Measurements from ENCODE around the gene DDR2. TPM values are rescaled to one million over a fixed set of nuclear protein-coding genes. Genes with fewer than 3 reads are reported as not detected.

The DDR2 gene
- total and polyA plus RNA-seq, 2 donors from 2014 or later, result 3.9 to 19.8 TPM

DNA sequence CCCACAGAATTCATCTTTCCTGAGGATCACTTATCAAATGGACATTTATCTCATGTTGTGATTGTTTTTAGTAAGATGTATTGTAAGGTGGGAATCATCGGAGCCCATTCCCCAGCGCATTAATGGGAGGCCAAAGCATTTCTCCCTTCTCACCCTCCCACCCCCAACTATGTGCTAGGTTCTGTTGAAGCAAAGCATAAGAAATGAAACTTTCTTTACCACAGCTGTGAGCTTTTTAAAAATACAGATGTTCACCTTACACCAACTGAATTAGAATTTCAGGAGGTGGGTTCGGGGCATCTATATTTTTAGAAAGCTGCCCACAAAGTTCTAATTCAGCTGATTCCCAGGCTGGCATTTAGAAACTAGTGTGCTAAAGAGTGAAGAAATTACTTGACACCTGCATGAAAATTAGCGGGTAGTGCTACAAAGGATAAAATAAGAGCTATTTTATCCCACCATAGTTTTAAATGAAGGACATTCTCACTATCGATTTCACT, 44.5 kb upstream of the DDR2 start:
- DNase-seq, result no peak
- Histone ChIP-seq H3K4me3 (ENCODE audit: low read length in 3 of 3) (no peak overlapping the region), H3K4me1 (ENCODE audit: control insufficient read depth in 2 of 3, insufficient read depth in 2 of 3, low read depth in 1 of 3, low read length in 3 of 3) (no peaks in the 10 kb centered on the region), H3K9ac (ENCODE audit: low read length in 3 of 3) (no peak overlapping the region), H3K9me3 (ENCODE audit: control insufficient read depth in 2 of 3, insufficient read depth in 1 of 3, low read length in 3 of 3) (no peaks in the 10 kb centered on the region), H3K27ac (ENCODE audit: low read depth in 2 of 2, low read length in 2 of 2) (no peak overlapping the region), H3K36me3 (ENCODE audit: control insufficient read depth in 2 of 3, insufficient read depth in 3 of 3, low read length in 3 of 3) (peaks cover 0 to 10% (median 8%) of the 10 kb centered on the region in 3 donors), H3K27me3 (ENCODE audit: control insufficient read depth, insufficient read depth, low read length) (no peaks in the 10 kb centered on the region)
- TF ChIP-seq, protein P1, sequence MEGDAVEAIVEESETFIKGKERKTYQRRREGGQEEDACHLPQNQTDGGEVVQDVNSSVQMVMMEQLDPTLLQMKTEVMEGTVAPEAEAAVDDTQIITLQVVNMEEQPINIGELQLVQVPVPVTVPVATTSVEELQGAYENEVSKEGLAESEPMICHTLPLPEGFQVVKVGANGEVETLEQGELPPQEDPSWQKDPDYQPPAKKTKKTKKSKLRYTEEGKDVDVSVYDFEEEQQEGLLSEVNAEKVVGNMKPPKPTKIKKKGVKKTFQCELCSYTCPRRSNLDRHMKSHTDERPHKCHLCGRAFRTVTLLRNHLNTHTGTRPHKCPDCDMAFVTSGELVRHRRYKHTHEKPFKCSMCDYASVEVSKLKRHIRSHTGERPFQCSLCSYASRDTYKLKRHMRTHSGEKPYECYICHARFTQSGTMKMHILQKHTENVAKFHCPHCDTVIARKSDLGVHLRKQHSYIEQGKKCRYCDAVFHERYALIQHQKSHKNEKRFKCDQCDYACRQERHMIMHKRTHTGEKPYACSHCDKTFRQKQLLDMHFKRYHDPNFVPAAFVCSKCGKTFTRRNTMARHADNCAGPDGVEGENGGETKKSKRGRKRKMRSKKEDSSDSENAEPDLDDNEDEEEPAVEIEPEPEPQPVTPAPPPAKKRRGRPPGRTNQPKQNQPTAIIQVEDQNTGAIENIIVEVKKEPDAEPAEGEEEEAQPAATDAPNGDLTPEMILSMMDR (IDR thresholded peaks at IDR 0.05; ENCODE audit: borderline replicate concordance, extremely low read depth, insufficient read depth), result no peak
- intact Hi-C loops (cut with DNase I), result no loop called here
- no peak for FAIRE-seq

DNA sequence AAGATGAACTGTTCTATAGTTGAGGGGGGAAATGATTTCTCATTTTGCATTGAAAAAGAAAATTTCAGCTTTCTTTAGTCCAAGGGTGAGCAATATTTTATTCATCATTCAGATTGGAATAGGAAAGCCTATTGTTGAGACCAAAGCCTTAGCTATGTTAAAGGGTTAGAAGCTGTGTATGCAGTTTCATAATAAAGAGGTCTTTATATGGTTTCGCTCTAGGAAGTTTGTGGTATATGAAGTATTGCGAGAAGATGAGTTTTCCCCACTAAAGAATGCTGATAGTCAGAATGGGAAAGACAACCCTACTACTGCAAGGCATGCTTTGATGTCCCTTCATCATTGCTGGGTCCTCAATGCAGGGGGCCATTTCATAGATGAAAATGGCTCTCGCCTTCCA, 42.2 kb upstream of the DDR2 start:
- Histone ChIP-seq H3K27ac (ENCODE audit: low read depth in 2 of 2, low read length in 2 of 2) (no peak overlapping the region), H3K36me3 (ENCODE audit: control insufficient read depth in 2 of 3, insufficient read depth in 3 of 3, low read length in 3 of 3) (peaks cover 0 to 11% (median 11%) of the 10 kb centered on the region in 3 donors), H3K9ac (ENCODE audit: low read length in 3 of 3) (no peak overlapping the region), H3K4me1 (ENCODE audit: control insufficient read depth in 2 of 3, insufficient read depth in 2 of 3, low read depth in 1 of 3, low read length in 3 of 3) (no peaks in the 10 kb centered on the region), H3K27me3 (ENCODE audit: control insufficient read depth, insufficient read depth, low read length) (no peaks in the 10 kb centered on the region), H3K4me3 (ENCODE audit: low read length in 3 of 3) (no peak overlapping the region), H3K9me3 (ENCODE audit: control insufficient read depth in 2 of 3, insufficient read depth in 1 of 3, low read length in 3 of 3) (no peaks in the 10 kb centered on the region)
- intact Hi-C loops (cut with DNase I), result no loop called here
- FAIRE-seq (no peak), DNase-seq (no peak)
- TF ChIP-seq, protein P1 (IDR thresholded peaks at IDR 0.05; ENCODE audit: borderline replicate concordance, extremely low read depth, insufficient read depth), result no peak

DNA sequence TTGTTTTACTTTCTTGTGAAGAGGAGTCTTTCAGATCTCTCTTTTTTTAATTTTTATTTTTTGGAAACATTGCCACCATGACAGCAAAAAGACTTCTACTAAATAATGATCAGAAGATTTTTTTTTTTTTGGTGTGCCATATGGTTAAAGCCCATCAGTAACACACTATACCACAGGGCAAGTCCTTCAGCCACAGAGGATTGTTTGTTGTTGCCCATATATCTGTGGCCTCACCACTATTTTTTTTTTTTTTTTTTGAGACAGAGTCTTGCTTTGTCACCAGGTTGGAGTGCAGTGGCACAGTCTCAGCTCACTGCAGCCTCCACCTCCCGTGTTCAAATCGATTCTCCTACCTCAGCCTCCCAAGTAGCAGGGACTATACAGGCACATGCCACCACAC, 41.6 kb upstream of the DDR2 start:
- no peak for DNase-seq
- Histone ChIP-seq H3K36me3 (ENCODE audit: control insufficient read depth in 2 of 3, insufficient read depth in 3 of 3, low read length in 3 of 3) (peaks cover 0 to 11% (median 11%) of the 10 kb centered on the region in 3 donors), H3K27me3 (ENCODE audit: control insufficient read depth, insufficient read depth, low read length) (no peaks in the 10 kb centered on the region), H3K9ac (ENCODE audit: low read length in 3 of 3) (no peak overlapping the region), H3K4me1 (ENCODE audit: control insufficient read depth in 2 of 3, insufficient read depth in 2 of 3, low read depth in 1 of 3, low read length in 3 of 3) (no peaks in the 10 kb centered on the region), H3K4me3 (ENCODE audit: low read length in 3 of 3) (no peak overlapping the region), H3K27ac (ENCODE audit: low read depth in 2 of 2, low read length in 2 of 2) (no peak overlapping the region), H3K9me3 (ENCODE audit: control insufficient read depth in 2 of 3, insufficient read depth in 1 of 3, low read length in 3 of 3) (no peaks in the 10 kb centered on the region)
- intact Hi-C loops (cut with DNase I), result no loop called here
- TF ChIP-seq, protein P1 (IDR thresholded peaks at IDR 0.05; ENCODE audit: borderline replicate concordance, extremely low read depth, insufficient read depth), result no peak
- no peak for FAIRE-seq
